G401 (cell line): ENCODE data around the gene KLF2. TPM values are rescaled to one million over a fixed set of nuclear protein-coding genes. Genes with fewer than 3 reads are reported as not detected.

ENCODE experiments used
- DNase-seq: peaks from one replicate; pipeline ENCODE4 v3.0.0-alpha.2; 2015; ENCODE audit warnings: low spot score
- in situ Hi-C: cut with HindIII; loops from 2 replicates; pipeline ENCODE4 v1.10.0; 2016; ENCODE audit warnings: low sequenced_read_pairs, mixed read lengths
- total RNA-seq: library from RNA; depleted of rRNA; stranded (reverse); fragments of >200 nt; shearing (Covaris generic); gene quantifications from 2 replicates; pipeline ENCODE4 v1.2.3, GENCODE V29; 2014

Gene KLF2
- total RNA-seq, 1 experiment from 2014 or later = 4.8 TPM

GRCh38 chr19:16359074-16359473, 34.4 kb downstream of the KLF2 start:
- in situ Hi-C loops = loop anchor here (25.0 kb wide), 1 partner anchor 122 kb away; no protein-coding TSS in a partner anchor
- DNase-seq = no peak

- in situ Hi-C loops = loop anchor here (25.0 kb wide), 1 partner anchor 123 kb away; no protein-coding TSS in a partner anchor
Measured at GRCh38 chr19:16359964-16360363, 35.3 kb downstream of the KLF2 start.

GRCh38 chr19:16360738-16361137, 36.1 kb downstream of the KLF2 start:
- DNase-seq = no peak
- in situ Hi-C loops = loop anchor here (25.0 kb wide), 1 partner anchor 123 kb away; no protein-coding TSS in a partner anchor

More at GRCh38 chr19:16359964-16360363, 35.3 kb downstream of the KLF2 start:
- DNase-seq = no peak

- in situ Hi-C loops = loop anchor here (25.0 kb wide), 1 partner anchor 124 kb away; no protein-coding TSS in a partner anchor
Measured at GRCh38 chr19:16361254-16361653, 36.6 kb downstream of the KLF2 start.

GRCh38 chr19:16361926-16362325, 37.3 kb downstream of the KLF2 start:
- in situ Hi-C loops = loop anchor here (25.0 kb wide), 1 partner anchor 125 kb away; no protein-coding TSS in a partner anchor

More at GRCh38 chr19:16361254-16361653, 36.6 kb downstream of the KLF2 start:
- no peak for DNase-seq

GRCh38 chr19:16363133-16363851, 38.7 kb downstream of the KLF2 start:
- DNase-seq = no peak
- in situ Hi-C loops = loop anchor here (25.0 kb wide), 1 partner anchor 126 kb away; no protein-coding TSS in a partner anchor

More at GRCh38 chr19:16361926-16362325, 37.3 kb downstream of the KLF2 start:
- DNase-seq = no peak

- no peak for DNase-seq
- in situ Hi-C loops = loop anchor here (25.0 kb wide), 1 partner anchor 127 kb away; no protein-coding TSS in a partner anchor
Measured at GRCh38 chr19:16363852-16364230, 39.2 kb downstream of the KLF2 start.

GRCh38 chr19:16364231-16364865, 39.7 kb downstream of the KLF2 start:
- in situ Hi-C loops = loop anchor here (25.0 kb wide), 1 partner anchor 127 kb away; no protein-coding TSS in a partner anchor
- no peak for DNase-seq

- no peak for DNase-seq
- in situ Hi-C loops = loop anchor here (25.0 kb wide), 1 partner anchor 128 kb away; no protein-coding TSS in a partner anchor
Measured at GRCh38 chr19:16365300-16365996, 40.8 kb downstream of the KLF2 start.

- DNase-seq = no peak
- in situ Hi-C loops = loop anchor here (25.0 kb wide), 1 partner anchor 129 kb away; no protein-coding TSS in a partner anchor
Measured at GRCh38 chr19:16366056-16366432, 41.4 kb downstream of the KLF2 start.

GRCh38 chr19:16366433-16367260, 42.0 kb downstream of the KLF2 start:
- DNase-seq = no peak

GRCh38 chr19:16367261-16367683, 42.6 kb downstream of the KLF2 start:
- no peak for DNase-seq
- in situ Hi-C loops = loop anchor here (25.0 kb wide), 1 partner anchor 130 kb away; no protein-coding TSS in a partner anchor

More at GRCh38 chr19:16366433-16367260, 42.0 kb downstream of the KLF2 start:
- in situ Hi-C loops = loop anchor here (25.0 kb wide), 1 partner anchor 129 kb away; no protein-coding TSS in a partner anchor

- DNase-seq = no peak
- in situ Hi-C loops = loop anchor here (25.0 kb wide), 1 partner anchor 131 kb away; no protein-coding TSS in a partner anchor
Measured at GRCh38 chr19:16368385-16369305, 44.0 kb downstream of the KLF2 start.

- in situ Hi-C loops = loop anchor here (25.0 kb wide), 1 partner anchor 132 kb away; no protein-coding TSS in a partner anchor
- no peak for DNase-seq
Measured at GRCh38 chr19:16369306-16369663, 44.7 kb downstream of the KLF2 start.

- DNase-seq = no peak
- in situ Hi-C loops = loop anchor here (25.0 kb wide), 1 partner anchor 133 kb away; no protein-coding TSS in a partner anchor
Measured at GRCh38 chr19:16369664-16370576, 45.3 kb downstream of the KLF2 start.
